Measurements from ENCODE around the gene PLXNA3. TPM values are rescaled to one million over a fixed set of nuclear protein-coding genes. Genes with fewer than 3 reads are reported as not detected.
A peak's percentile ranks its signal among the peaks of the same experiment; 100 is the strongest.

Gene PLXNA3
- total RNA-seq, 1 experiment from 2014 or later = 36.3 TPM

- Histone ChIP-seq H2BK15ac (ENCODE audit: low read depth, low read length) (no peak overlapping the region), H4K91ac (ENCODE audit: insufficient read length, low read depth, low read length) (no peak overlapping the region), H2AFZ (ENCODE audit: low read length) (no peak overlapping the region), H4K8ac (replicated peaks; ENCODE audit: insufficient read length, low read depth, low read length) (no peak overlapping the region), H3K27ac (ENCODE audit: insufficient read length, low read depth, low read length) (no peak overlapping the region), H3T11ph (ENCODE audit: low read length) (no peak overlapping the region), H3K56ac (ENCODE audit: insufficient read length, low read depth, low read length) (no peak overlapping the region), H2AK5ac (ENCODE audit: insufficient read length, low read length) (no peak overlapping the region), H3K9ac (ENCODE audit: extremely low read depth, insufficient read length, low read length) (no peak overlapping the region), H3K4me2 (ENCODE audit: insufficient read depth, insufficient read length, low read length) (peak overlapping the region; percentile 71), H2BK20ac (ENCODE audit: low read depth, low read length, poor library complexity, severe bottlenecking) (no peak overlapping the region), H3K27me3 (ENCODE audit: insufficient read depth, low read length) (no peaks in the 10 kb centered on the region; the same call in 1 of the 2 replicates), H3K79me2 (ENCODE audit: insufficient read depth, low read length) (no peaks in the 10 kb centered on the region), H3K23me2 (ENCODE audit: insufficient read length, low read depth, low read length, poor library complexity, severe bottlenecking) (peaks cover 15% of the 10 kb centered on the region), H3K18ac (ENCODE audit: insufficient read length, low read depth, low read length) (peak overlapping the region; percentile 78), H2BK120ac (ENCODE audit: low read depth, low read length, poor library complexity, severe bottlenecking) (no peak overlapping the region), H2BK12ac (ENCODE audit: insufficient read length, low read depth, low read length) (no peak overlapping the region), H3K23ac (ENCODE audit: insufficient read length, low read depth, low read length) (no peak overlapping the region), H3K4ac (ENCODE audit: low read depth, low read length) (no peak overlapping the region), H2BK5ac (ENCODE audit: insufficient read length, low read length) (no peak overlapping the region), H4K5ac (ENCODE audit: insufficient read length, low read depth, low read length) (no peak overlapping the region), H3K4me1 (ENCODE audit: insufficient read depth, low read length) (no peaks in the 10 kb centered on the region), H3K79me1 (ENCODE audit: insufficient read depth, low read depth, low read length, poor library complexity, severe bottlenecking) (no peaks in the 10 kb centered on the region), H3K9me3 (ENCODE audit: control insufficient read depth, low read depth, low read length) (peaks cover 13% of the 10 kb centered on the region), H4K20me1 (ENCODE audit: control insufficient read depth, insufficient read depth, insufficient read length) (no peaks in the 10 kb centered on the region), H3K14ac (ENCODE audit: insufficient read depth, low read length) (peak overlapping the region; percentile 89)
- Mint-ChIP-seq H3K36me3 (ENCODE audit: insufficient read depth in 1 of 3, low read depth in 3 of 3) (peaks cover 3 to 7% (median 6%) of the 10 kb centered on the region in 3 experiments; a peak in 4 of 7 replicates), H3K9me3 (peaks cover 49 to 52% of the 10 kb centered on the region in 2 experiments), H3K4me3 (peak overlapping the region; percentile 60 to 70), H3K27me3 (ENCODE audit: low read depth) (peaks cover 23% of the 10 kb centered on the region), H3K27ac (peak overlapping the region; percentile 11 to 75 (median 44); a peak in 5 of 7 replicates), H3K4me1 (peaks cover 14 to 17% of the 10 kb centered on the region in 2 experiments)
- no peak for TF ChIP-seq CTCF (conservative IDR thresholded peaks at IDR 0.05)
- DNase-seq = peak; percentile 49
- WGBS (ENCODE audit: extremely low coverage, insufficient read length, low lambda C conversion rate) = no CpG with 5 or more reads among the region's 25 CpGs
These were observed 59.2 kb downstream of the PLXNA3 start for GRCh38 chrX:154517101-154517781.
